Astrocyte (in vitro differentiated cells and primary cell): ENCODE data around the gene POLG. TPM values are rescaled to one million over a fixed set of nuclear protein-coding genes. Genes with fewer than 3 reads are reported as not detected.

Source experiments
- DNase-seq: peaks from one replicate; pipeline ENCODE4 v3.0.0-alpha.2; 2010; ENCODE audit warnings: low read depth
- FAIRE-seq: peaks from 2 replicates; lab custom pipeline; 2011; peaks lifted over from hg19 to GRCh38; lab: Jason Lieb, UNC
- H2AFZ ChIP-seq: 2 replicates; pipeline ENCODE4 v1.6.0; 2012; ENCODE audit warnings: low read depth, low read length, inconsistent platforms
- H3K27ac ChIP-seq: 2 replicates; pipeline ENCODE4 v1.5.1; 2011; ENCODE audit warnings: low read depth, low read length, inconsistent platforms
- H3K27me3 ChIP-seq: 2 replicates; pipeline ENCODE4 v1.6.0; 2011; ENCODE audit warnings: low read length, inconsistent platforms; ENCODE audit not compliant: insufficient read depth
- H3K36me3 ChIP-seq: 2 replicates; pipeline ENCODE4 v1.5.1; 2011; ENCODE audit warnings: low read length, inconsistent platforms; ENCODE audit not compliant: insufficient read depth
- H3K4me1 ChIP-seq: 2 replicates; pipeline ENCODE4 v1.5.1; 2011; ENCODE audit warnings: low read length, inconsistent platforms; ENCODE audit not compliant: insufficient read depth
- H3K4me2 ChIP-seq: 2 replicates; pipeline ENCODE4 v1.6.0; 2012; ENCODE audit warnings: low read length, inconsistent platforms
- H3K4me3 ChIP-seq: 2 replicates; pipeline ENCODE4 v1.5.1; 2011; ENCODE audit warnings: low read depth, mild to moderate bottlenecking, low read length, inconsistent platforms; ENCODE audit not compliant: insufficient read depth
- H3K79me2 ChIP-seq: 2 replicates; pipeline ENCODE4 v1.6.0; 2012; ENCODE audit warnings: mild to moderate bottlenecking, low read length, inconsistent platforms; ENCODE audit not compliant: insufficient read depth
- H3K9ac ChIP-seq: 2 replicates; pipeline ENCODE4 v1.6.0; 2012; ENCODE audit warnings: mild to moderate bottlenecking, low read length, inconsistent platforms
- H3K9me3 ChIP-seq: 2 replicates; pipeline ENCODE4 v1.5.1; 2012; ENCODE audit warnings: low read depth, mild to moderate bottlenecking, low read length, inconsistent platforms; ENCODE audit not compliant: insufficient read depth
- H4K20me1 ChIP-seq: 2 replicates; pipeline ENCODE4 v1.6.0; 2012; ENCODE audit warnings: low read length, inconsistent platforms; ENCODE audit not compliant: insufficient read depth
- H3K27ac Mint-ChIP-seq: one replicate; pipeline ENCODE4 v1.8.0; 2021; ENCODE audit warnings: mild to moderate bottlenecking, mixed read lengths; ENCODE audit not compliant: unreplicated experiment
- H3K27me3 Mint-ChIP-seq: one replicate; pipeline ENCODE4 v1.8.0; 2021; ENCODE audit warnings: low read depth, mixed read lengths; ENCODE audit not compliant: unreplicated experiment
- H3K36me3 Mint-ChIP-seq: one replicate; pipeline ENCODE4 v1.8.0; 2021; ENCODE audit warnings: low read depth, mixed read lengths; ENCODE audit not compliant: unreplicated experiment
- H3K4me1 Mint-ChIP-seq: one replicate; pipeline ENCODE4 v1.8.0; 2021; ENCODE audit warnings: low read depth, mixed read lengths; ENCODE audit not compliant: unreplicated experiment
- H3K4me3 Mint-ChIP-seq: one replicate; pipeline ENCODE4 v1.8.0; 2021; ENCODE audit warnings: mild to moderate bottlenecking, moderate library complexity, mixed read lengths; ENCODE audit not compliant: unreplicated experiment
- H3K9me3 Mint-ChIP-seq: one replicate; pipeline ENCODE4 v1.8.0; 2021; ENCODE audit warnings: mild to moderate bottlenecking, mixed read lengths; ENCODE audit not compliant: unreplicated experiment
- EZH2 ChIP-seq: IDR thresholded peaks from 2 replicates; pipeline ENCODE4 v1.6.1; 2012; ENCODE audit warnings: mild to moderate bottlenecking, low read length, inconsistent platforms; ENCODE audit not compliant: insufficient read depth
- total RNA-seq: library from RNA; stranded (reverse); gene quantifications from 2 replicates; pipeline ENCODE4 v1.2.1, GENCODE V29; 2021
- TF ChIP-seq, protein P1 (sequence below): IDR thresholded peaks from 2 replicates; pipeline ENCODE4 v1.5.1; 2011; ENCODE audit warnings: low read depth, mild to moderate bottlenecking, inconsistent platforms, low read length, moderate library complexity; ENCODE audit not compliant: insufficient read depth

Gene POLG
- total RNA-seq, 1 donor from 2014 or later = 54.4 TPM

DNA sequence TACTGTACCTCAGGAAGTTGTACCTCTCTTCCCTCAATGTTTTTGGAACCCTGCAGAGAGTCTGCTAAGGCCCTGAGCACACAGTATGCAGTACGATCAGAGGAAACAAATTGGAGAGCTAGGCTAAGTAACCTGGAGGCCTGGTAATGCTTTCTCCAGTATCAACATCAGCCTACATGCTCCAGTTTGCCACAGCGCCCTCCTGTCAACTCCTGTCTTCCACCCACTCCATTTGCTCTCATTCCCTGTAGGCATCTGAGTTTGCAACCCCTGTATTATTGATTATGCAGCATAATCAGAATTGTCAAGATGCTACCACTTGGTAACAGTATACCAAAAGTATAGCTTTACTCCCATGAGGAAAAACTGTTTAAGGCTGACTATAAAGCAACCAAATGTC lies 14.4 kb downstream of the POLG start:
- H3K36me3 ChIP-seq = peaks cover 88% of the 10 kb centered on the region
- DNase-seq = no peak
- Mint-ChIP-seq H3K9me3 (no peaks in the 10 kb centered on the region), H3K27me3 (no peaks in the 10 kb centered on the region), H3K36me3 (peaks cover 31% of the 10 kb centered on the region), H3K4me3 (no peak overlapping the region), H3K4me1 (no peaks in the 10 kb centered on the region), H3K27ac (no peak overlapping the region)
- no peak for FAIRE-seq
- peaks cover 94% of the 10 kb centered on the region for H4K20me1 ChIP-seq
- H3K9me3 ChIP-seq = no peaks in the 10 kb centered on the region
- no peak overlapping the region for H3K9ac ChIP-seq
- no peak overlapping the region for H3K4me2 ChIP-seq
- no peak overlapping the region for H3K4me3 ChIP-seq
- H3K79me2 ChIP-seq = peaks cover 39% of the 10 kb centered on the region
- no peak overlapping the region for H2AFZ ChIP-seq
- no peaks in the 10 kb centered on the region for H3K27me3 ChIP-seq
- TF ChIP-seq EZH2 = no peak
- TF ChIP-seq, protein P1, sequence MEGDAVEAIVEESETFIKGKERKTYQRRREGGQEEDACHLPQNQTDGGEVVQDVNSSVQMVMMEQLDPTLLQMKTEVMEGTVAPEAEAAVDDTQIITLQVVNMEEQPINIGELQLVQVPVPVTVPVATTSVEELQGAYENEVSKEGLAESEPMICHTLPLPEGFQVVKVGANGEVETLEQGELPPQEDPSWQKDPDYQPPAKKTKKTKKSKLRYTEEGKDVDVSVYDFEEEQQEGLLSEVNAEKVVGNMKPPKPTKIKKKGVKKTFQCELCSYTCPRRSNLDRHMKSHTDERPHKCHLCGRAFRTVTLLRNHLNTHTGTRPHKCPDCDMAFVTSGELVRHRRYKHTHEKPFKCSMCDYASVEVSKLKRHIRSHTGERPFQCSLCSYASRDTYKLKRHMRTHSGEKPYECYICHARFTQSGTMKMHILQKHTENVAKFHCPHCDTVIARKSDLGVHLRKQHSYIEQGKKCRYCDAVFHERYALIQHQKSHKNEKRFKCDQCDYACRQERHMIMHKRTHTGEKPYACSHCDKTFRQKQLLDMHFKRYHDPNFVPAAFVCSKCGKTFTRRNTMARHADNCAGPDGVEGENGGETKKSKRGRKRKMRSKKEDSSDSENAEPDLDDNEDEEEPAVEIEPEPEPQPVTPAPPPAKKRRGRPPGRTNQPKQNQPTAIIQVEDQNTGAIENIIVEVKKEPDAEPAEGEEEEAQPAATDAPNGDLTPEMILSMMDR = no peak
- H3K4me1 ChIP-seq = no peaks in the 10 kb centered on the region
- no peak overlapping the region for H3K27ac ChIP-seq

DNA sequence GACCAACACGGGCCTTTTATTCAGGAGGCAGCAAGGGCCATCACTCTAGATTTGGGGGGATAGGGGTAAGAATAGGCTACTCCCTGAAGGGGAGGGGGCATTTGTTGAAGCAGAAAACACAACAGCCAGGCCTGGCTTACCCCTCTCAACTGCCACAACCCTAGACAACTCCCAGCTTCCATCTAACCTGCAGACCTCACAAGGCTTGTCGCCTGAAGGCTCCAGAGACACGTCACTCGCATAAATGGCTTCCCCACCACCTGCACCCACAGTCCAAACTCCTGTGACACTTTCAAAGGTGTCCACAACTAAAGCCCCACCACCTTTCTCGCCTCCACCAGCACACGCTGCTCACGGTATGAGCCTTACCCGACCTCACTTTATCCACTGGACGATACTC lies 14.9 kb downstream of the POLG start:
- H3K4me1 ChIP-seq = no peaks in the 10 kb centered on the region
- no peaks in the 10 kb centered on the region for H3K27me3 Mint-ChIP-seq
- peak overlapping the region; percentile 60 for H3K27ac Mint-ChIP-seq
- H3K9me3 Mint-ChIP-seq = no peaks in the 10 kb centered on the region
- no peaks in the 10 kb centered on the region for H3K27me3 ChIP-seq
- no peak for TF ChIP-seq EZH2
- TF ChIP-seq, protein P1 = no peak
- no peak overlapping the region for H3K4me3 Mint-ChIP-seq
- H3K36me3 Mint-ChIP-seq = peaks cover 32% of the 10 kb centered on the region
- no peak for DNase-seq
- no peak for FAIRE-seq
- H3K79me2 ChIP-seq = peaks cover 39% of the 10 kb centered on the region
- H3K36me3 ChIP-seq = peaks cover 89% of the 10 kb centered on the region
- no peak overlapping the region for H3K4me3 ChIP-seq
- no peaks in the 10 kb centered on the region for H3K9me3 ChIP-seq
- H3K4me1 Mint-ChIP-seq = no peaks in the 10 kb centered on the region
- peaks cover 94% of the 10 kb centered on the region for H4K20me1 ChIP-seq
- H2AFZ ChIP-seq = no peak overlapping the region
- no peak overlapping the region for H3K27ac ChIP-seq
- no peak overlapping the region for H3K9ac ChIP-seq
- H3K4me2 ChIP-seq = no peak overlapping the region

GRCh38 chr15:89317186-89317720 lies 17.4 kb downstream of the POLG start:
- H4K20me1 ChIP-seq = peaks cover 70% of the 10 kb centered on the region
- no peaks in the 10 kb centered on the region for H3K4me1 ChIP-seq
- no peak overlapping the region for H3K27ac ChIP-seq
- H3K4me2 ChIP-seq = no peak overlapping the region
- H3K9ac ChIP-seq = no peak overlapping the region
- Mint-ChIP-seq H3K36me3 (peaks cover 19% of the 10 kb centered on the region), H3K4me3 (no peak overlapping the region), H3K9me3 (no peaks in the 10 kb centered on the region), H3K27ac (no peak overlapping the region), H3K27me3 (no peaks in the 10 kb centered on the region), H3K4me1 (no peaks in the 10 kb centered on the region)
- peaks cover 15% of the 10 kb centered on the region for H3K79me2 ChIP-seq
- TF ChIP-seq, protein P1 = no peak
- no peak for TF ChIP-seq EZH2
- peaks cover 76% of the 10 kb centered on the region for H3K36me3 ChIP-seq
- DNase-seq (no peak), FAIRE-seq (no peak)
- no peak overlapping the region for H3K4me3 ChIP-seq
- no peaks in the 10 kb centered on the region for H3K27me3 ChIP-seq
- no peaks in the 10 kb centered on the region for H3K9me3 ChIP-seq
- H2AFZ ChIP-seq = no peak overlapping the region
